NCI-H128 (cell line): ENCODE data around the gene CASP1.

ENCODE experiments used
- DNase-seq: peaks from one replicate; lab custom pipeline; 2025; ENCODE audit not compliant: unreplicated experiment; lab: John Stamatoyannopoulos, UW

CASP1 gene

DNA sequence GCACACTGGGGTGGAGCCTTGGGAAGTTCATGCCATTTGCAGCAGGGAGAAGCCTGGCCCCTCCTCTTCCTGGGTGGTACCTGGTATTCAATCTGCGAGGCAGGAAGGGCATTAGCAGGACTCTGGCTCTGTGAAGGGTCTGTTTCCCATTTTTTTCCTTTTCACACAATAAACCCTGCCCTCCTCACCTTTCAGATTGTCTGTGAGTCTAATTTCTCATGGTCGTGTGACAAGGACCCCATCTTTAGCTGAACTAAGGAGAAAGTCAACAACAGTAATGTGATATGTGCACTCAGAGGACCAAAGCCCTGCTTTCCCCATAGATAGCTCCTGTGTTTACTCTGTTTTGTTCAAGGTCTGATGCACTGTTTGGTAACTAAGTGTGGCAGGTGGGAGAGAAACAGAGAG, 39.9 kb downstream of the CASP1 start:
- peak; percentile 51 for DNase-seq

DNA sequence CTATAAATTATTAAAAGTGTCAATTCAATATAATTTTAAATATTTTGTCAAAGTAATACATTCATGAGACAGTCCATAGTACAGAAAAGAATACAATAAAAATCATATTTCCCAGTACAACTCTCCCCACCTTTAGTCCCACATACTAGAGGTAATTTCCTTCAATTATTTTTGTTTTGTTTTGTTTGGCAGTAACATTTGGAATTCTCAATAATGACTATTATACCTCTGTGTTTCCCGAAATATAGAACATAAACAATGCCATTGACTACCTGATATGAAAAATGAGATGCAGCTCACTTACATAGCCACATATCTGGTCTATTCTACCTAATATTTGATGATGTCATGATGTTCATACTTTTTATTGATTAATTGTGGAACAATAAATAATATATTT, 42.2 kb downstream of the CASP1 start:
- no peak for DNase-seq

DNA sequence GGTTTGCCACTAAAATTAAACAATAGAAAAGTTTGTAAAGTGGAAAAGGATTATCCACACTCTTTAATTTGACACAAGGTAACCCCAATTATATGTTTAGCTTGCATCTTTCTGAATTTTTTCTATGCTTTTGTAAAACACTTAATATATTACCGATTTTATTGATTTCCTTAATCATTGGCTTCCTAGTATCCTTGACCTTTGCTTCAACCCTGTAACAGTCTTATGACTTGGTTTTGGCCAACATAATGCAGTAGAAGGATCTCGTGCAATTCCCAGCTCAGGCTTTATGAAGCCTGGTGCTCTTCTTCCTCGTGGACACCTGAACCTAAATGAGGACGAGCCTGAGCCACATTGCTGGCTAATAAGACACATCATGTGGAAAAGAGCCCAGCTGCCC, 43.0 kb downstream of the CASP1 start:
- no peak for DNase-seq

DNA sequence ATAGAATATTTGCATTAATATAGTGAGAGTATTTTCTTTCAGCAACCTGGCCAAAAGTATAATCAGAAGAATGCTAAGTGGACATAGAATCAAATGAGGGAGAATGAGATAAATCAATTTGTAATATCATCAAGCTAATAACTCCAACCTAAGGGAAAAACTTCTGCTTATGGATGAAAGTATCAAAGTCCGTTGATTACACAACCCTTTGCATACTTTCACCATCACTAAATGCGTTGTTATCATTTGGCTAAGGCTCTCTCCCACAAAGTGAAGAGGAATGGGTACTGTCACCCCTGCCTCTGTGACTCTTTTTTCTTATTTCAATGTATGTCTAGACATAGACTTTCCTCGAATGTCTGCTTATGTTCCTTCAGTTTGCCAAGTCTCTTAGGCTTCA, 50.1 kb downstream of the CASP1 start:
- no peak for DNase-seq

DNA sequence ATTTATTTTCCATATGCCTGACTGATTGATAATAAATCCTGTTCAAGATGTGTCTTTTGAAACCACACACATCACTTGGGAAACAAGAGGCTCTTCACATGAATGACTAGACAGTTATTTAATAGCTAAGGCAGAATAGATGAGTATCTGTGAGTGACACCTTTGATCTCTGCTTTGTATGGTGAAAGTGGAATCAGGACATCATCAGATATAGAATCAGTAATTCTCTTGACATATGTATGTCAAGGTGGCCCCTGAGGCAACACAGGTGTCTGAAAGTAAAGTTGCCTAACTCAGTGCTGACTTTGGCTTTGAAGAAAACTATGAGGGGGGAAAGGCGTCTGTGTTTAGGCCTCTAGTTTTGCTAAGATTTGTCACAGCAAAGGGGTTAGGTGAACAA, 55.1 kb downstream of the CASP1 start:
- no peak for DNase-seq
